GM12874 (cell line): ENCODE results near the gene DAO.

Experiments used
- TF ChIP-seq, protein P1 (sequence below): IDR thresholded peaks from 2 replicates; pipeline ENCODE4 v1.5.1; 2011; ENCODE audit warnings: low read depth, mild to moderate bottlenecking, control low read depth, low read length, moderate library complexity; ENCODE audit not compliant: insufficient read depth

Gene DAO

DNA sequence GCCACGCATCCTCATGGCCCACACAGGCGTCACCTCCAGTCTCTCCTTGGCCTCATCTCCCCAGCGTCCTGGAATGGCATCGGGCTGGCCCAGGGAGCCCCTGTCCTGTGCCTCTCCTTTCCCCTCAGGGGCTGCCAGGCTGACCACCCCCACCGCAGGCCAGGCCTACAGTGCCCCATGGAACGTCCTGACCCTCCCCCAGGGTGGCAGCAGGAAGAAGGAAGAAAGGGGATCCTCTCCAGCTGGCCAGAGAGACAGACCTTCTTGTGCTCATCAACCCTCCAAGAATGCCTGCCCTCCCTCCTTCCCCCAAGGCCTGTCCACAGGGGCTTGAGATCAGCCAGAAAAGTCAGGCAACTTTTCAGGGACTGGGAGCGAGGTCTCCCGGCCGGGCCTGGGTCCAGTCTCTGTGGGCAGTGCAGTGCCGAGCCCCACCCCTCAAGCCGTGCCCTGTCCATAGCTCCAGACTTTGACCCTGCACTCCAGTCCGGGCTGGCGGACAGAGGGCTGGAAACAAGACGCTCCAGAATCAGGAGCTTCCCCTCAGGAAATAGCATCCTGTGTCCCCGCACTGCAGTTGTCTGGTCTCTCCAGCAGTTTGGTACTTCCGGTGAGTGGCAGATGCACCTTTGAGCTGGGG lies at the start of gene DAO:
DAO (plus strand) TSS at position 478 of the 640 bp plus-strand sequence. CDS start 4,915 bp downstream, outside the sequence.
- TF ChIP-seq, protein P1, sequence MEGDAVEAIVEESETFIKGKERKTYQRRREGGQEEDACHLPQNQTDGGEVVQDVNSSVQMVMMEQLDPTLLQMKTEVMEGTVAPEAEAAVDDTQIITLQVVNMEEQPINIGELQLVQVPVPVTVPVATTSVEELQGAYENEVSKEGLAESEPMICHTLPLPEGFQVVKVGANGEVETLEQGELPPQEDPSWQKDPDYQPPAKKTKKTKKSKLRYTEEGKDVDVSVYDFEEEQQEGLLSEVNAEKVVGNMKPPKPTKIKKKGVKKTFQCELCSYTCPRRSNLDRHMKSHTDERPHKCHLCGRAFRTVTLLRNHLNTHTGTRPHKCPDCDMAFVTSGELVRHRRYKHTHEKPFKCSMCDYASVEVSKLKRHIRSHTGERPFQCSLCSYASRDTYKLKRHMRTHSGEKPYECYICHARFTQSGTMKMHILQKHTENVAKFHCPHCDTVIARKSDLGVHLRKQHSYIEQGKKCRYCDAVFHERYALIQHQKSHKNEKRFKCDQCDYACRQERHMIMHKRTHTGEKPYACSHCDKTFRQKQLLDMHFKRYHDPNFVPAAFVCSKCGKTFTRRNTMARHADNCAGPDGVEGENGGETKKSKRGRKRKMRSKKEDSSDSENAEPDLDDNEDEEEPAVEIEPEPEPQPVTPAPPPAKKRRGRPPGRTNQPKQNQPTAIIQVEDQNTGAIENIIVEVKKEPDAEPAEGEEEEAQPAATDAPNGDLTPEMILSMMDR, result no peak

DNA sequence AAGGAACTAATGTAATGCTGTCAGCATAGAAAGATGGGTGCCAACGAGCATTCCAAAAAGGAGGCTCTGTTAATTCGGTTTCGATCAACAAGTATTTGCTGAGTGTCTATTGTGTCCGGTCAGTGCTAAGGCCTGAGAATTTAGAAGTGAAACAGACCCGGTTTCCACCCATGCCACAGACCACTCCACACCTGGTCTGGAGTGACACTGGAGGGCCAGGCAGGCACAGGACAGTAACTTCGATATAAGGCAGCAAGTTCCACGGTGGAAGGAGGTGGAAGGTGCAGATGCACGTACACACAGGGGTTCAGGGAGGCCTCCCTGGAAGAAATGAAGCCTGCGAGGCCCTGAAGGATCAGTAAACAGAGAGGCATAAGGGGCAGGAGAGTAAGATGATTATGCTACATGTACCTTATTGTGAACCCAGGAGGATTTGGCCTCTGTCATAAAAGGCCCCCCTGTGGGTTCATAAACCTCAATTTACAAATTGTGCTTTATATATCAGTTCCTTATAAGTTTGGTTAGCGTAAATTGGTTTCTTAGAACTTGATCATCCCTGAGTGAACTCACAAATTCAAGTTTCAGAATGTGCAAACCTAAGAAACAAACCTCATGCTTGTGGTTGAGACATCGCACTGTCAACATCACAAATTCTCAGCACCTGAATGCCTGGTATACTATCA lies 48.4 kb upstream of the DAO start:
- TF ChIP-seq, protein P1, result no peak

DNA sequence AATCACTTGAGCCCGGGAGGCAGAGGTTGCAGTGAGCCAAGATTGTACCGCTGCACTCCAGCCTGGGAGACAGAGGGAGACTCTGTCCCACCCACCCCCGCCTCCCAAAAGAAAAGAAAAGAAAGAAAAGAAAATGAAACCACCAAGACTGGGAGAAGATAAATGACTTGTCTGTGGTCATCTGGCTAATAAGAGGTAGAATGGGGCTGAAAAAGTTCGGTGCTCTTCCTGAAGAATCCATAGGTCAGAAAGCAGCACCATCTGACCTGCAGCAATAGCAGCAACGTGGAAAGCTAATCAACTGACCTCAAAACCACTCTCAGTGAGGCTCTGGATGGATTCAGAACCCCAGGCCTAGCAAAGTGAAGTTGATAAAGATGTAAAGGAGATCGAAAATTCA lies 47.7 kb upstream of the DAO start:
- TF ChIP-seq, protein P1, result no peak

DNA sequence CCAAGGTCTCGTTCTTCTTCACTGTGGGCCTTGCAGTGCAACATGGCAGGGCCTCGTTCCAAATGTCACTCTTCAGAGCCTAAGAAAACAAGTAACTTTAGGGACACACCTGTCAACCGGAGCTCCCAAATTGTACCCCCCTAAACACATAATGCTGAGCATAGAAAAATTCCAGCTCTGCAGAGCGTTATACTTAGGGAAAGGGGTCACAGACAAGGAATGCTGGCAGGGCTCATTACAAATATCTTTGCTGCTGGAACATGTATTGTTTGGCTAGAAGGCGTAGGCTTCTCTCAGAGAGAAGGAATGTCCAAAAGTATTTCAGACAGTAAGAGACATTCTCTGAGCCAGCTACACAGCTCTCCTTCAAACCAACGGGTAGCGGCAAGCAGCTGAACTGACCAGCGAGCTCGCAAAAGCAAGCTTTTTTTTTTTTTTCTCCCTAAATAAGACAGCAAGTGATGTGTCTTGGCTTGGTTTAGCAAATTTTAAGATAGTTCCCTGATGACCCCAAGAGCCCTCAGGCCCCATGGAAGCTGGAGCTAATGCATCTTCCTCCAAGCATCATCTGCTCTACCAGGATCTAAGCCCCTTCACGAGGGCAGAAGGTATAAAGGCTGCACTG lies 47.0 kb upstream of the DAO start:
- TF ChIP-seq, protein P1, result no peak

DNA sequence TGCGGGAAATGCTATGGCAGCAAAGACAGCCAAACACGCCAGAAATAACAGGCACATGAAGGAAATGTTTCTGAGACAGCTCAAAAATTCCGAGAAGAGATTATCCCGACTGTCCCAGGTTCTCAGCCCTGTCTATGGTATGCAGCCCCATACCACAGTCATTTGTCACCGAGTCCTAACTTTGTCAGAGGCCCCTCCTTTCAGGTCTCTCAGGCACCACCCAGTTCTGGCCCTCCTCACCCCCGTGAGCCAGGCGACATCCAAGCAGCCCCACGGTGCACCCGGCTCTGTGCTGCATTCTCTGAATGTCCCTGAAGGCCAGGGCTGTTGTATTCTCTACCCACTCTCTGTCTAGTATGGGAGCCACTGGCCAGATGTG lies 46.5 kb upstream of the DAO start:
- TF ChIP-seq, protein P1, result no peak

DNA sequence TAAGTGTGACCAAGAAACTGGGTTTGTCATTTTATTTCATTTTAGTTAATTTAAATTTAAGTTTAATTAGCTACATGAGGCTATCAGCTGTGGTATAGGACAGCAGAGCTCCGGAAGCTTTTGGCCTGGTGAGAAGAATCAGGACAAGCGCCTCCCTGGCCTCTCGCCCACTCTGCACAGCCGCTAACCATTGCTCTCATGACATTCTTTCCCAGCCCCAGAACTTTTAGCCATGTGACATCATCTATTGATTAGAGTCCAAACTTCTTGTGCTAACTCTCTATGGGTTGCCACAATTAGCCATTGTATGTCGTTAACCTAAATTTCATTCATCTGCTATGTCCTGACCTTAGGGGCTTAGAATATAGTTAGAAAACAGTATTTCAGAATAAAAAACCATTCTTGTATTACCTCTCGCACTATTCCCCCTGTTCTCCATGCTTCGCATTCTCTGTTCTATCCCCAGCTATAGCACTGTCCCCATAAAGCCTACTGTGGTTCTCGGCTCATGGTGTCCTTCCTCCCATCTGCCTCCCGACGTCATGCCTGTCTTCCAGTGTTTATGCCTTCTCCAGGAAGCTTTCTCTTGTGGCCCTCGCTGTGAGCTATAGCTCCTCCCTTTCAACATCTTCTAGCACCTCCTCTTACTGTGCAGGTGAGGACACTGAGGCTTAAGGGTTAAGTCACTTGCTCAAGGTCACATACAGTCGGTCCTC lies 46.0 kb upstream of the DAO start:
- TF ChIP-seq, protein P1, result no peak
